ENCODE data around the gene HDGFL1.

Gene HDGFL1

DNA sequence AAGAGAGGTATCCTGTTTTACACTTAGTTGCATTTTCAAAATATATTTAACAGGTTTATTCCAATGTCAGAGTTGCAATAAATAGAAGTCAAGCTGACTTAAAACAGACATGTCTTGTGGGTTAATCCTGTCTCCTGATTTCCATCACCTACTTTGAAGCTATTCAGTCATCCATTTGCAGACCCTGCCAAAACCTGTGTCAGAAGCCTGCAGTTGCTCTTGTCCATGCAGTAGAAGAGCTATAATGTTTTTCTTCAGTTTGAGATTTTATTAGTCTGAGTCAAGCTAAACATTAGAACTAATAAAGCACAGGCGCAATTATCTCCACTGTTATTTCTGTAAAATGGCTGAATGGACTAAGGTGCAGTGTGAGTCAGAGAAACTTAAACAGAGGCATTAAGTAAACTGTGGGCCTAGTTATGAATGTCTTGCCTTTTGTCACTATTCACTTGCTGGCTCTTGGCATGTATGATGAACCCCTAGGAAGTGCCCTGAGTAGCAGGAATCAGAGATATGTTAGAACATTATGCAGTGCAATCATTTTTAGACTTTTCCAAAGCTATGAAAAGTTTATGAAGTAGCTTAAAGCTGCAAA, 11.0 kb upstream of the HDGFL1 start:
- H3K9ac ChIP-seq (ENCODE audit: low read length): no peak overlapping the region
- H2BK120ac ChIP-seq (ENCODE audit: low read depth, low read length): no peak overlapping the region
- H3K4me2 ChIP-seq (ENCODE audit: low read length, poor library complexity, severe bottlenecking): no peak overlapping the region
- no peaks in the 10 kb centered on the region for H3K4me1 ChIP-seq (ENCODE audit: control insufficient read depth, insufficient read depth, low read depth, low read length)
- H2BK12ac ChIP-seq (ENCODE audit: low read length in 2 of 2): no peak overlapping the region
- no peak overlapping the region for H3K4ac ChIP-seq (ENCODE audit: low read depth in 1 of 2, low read length in 2 of 2)
- peak; percentile 11 for DNase-seq
- no peak overlapping the region for H2AK5ac ChIP-seq (ENCODE audit: low read length, severe bottlenecking)
- H3K23ac ChIP-seq (ENCODE audit: low read length in 2 of 2): no peak overlapping the region
- no peaks in the 10 kb centered on the region for H3K9me3 ChIP-seq (ENCODE audit: control insufficient read depth, low read length)
- H3K27ac ChIP-seq (ENCODE audit: low read length, poor library complexity, severe bottlenecking): no peak overlapping the region
- no peak overlapping the region for H2BK5ac ChIP-seq (ENCODE audit: low read depth, low read length, poor library complexity, severe bottlenecking)
- H4K8ac ChIP-seq (ENCODE audit: low read length): no peak overlapping the region
- no peak overlapping the region for H3K18ac ChIP-seq (ENCODE audit: low read depth in 1 of 2, low read length in 2 of 2)
- no peak overlapping the region for H2AFZ ChIP-seq (ENCODE audit: low read depth, low read length)
- H3K36me3 ChIP-seq (ENCODE audit: control insufficient read depth in 1 of 2, insufficient read depth in 2 of 2, low read depth in 1 of 2, low read length in 2 of 2): no peaks in the 10 kb centered on the region
- H3K27me3 ChIP-seq (ENCODE audit: control insufficient read depth in 1 of 2, insufficient read depth in 1 of 2, low read length in 2 of 2): no peaks in the 10 kb centered on the region
- no peak overlapping the region for H4K91ac ChIP-seq (ENCODE audit: low read length)
- H2BK15ac ChIP-seq (ENCODE audit: low read depth, poor library complexity, severe bottlenecking): no peak overlapping the region
- 67% methylated on average over 1 of the region's 1 CpG for WGBS
- no peak overlapping the region for H3K14ac ChIP-seq (ENCODE audit: low read length in 2 of 2)
- no peak overlapping the region for H3K4me3 ChIP-seq (ENCODE audit: insufficient read depth in 1 of 2, low read depth in 1 of 2, low read length in 2 of 2)
- no peaks in the 10 kb centered on the region for H3K79me1 ChIP-seq (replicated peaks; ENCODE audit: low read length, poor library complexity, severe bottlenecking)

DNA sequence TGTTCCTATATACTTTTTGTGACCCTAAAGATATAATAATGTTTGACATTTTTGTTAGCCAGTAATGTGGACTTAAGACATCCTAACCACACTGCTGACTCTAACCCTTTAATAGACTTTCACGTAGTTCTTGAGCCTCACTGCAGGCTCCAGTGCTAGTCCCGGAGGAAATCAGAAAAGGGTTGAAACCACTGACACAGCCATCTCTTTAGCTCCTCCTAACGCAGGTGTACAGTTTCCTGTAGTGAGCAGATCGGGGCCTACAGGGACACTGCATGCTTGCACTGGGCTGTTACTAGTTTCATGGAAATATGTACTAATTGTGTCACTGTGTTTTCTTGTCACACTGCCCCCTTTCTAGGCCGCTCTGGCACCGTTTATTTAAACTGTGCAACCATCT, 512 bp upstream of the HDGFL1 start:
- no peak overlapping the region for H3K4me2 ChIP-seq (ENCODE audit: low read length, poor library complexity, severe bottlenecking)
- H3K36me3 ChIP-seq (ENCODE audit: control insufficient read depth in 1 of 2, insufficient read depth in 2 of 2, low read depth in 1 of 2, low read length in 2 of 2): no peaks in the 10 kb centered on the region
- H3K9me3 ChIP-seq (ENCODE audit: control insufficient read depth, low read length): peaks cover 2% of the 10 kb centered on the region
- H3K4me3 ChIP-seq (ENCODE audit: insufficient read depth in 1 of 2, low read depth in 1 of 2, low read length in 2 of 2): no peak overlapping the region
- no peak overlapping the region for H2BK5ac ChIP-seq (ENCODE audit: low read depth, low read length, poor library complexity, severe bottlenecking)
- 98% methylated on average over 6 of the region's 6 CpGs for WGBS
- H3K23ac ChIP-seq (ENCODE audit: low read length in 2 of 2): no peak overlapping the region
- DNase-seq: no peak
- H3K14ac ChIP-seq (ENCODE audit: low read length in 2 of 2): no peak overlapping the region
- H3K27ac ChIP-seq (ENCODE audit: low read length, poor library complexity, severe bottlenecking): no peak overlapping the region
- H3K79me1 ChIP-seq (replicated peaks; ENCODE audit: low read length, poor library complexity, severe bottlenecking): no peaks in the 10 kb centered on the region
- H3K4ac ChIP-seq (ENCODE audit: low read depth in 1 of 2, low read length in 2 of 2): no peak overlapping the region
- H4K8ac ChIP-seq (ENCODE audit: low read length): no peak overlapping the region
- no peak overlapping the region for H3K9ac ChIP-seq (ENCODE audit: low read length)
- H3K27me3 ChIP-seq (ENCODE audit: control insufficient read depth in 1 of 2, insufficient read depth in 1 of 2, low read length in 2 of 2): no peaks in the 10 kb centered on the region
- H3K4me1 ChIP-seq (ENCODE audit: control insufficient read depth, insufficient read depth, low read depth, low read length): no peaks in the 10 kb centered on the region
- no peak overlapping the region for H4K91ac ChIP-seq (ENCODE audit: low read length)
- no peak overlapping the region for H3K18ac ChIP-seq (ENCODE audit: low read depth in 1 of 2, low read length in 2 of 2)
- H2BK15ac ChIP-seq (ENCODE audit: low read depth, poor library complexity, severe bottlenecking): no peak overlapping the region
- no peak overlapping the region for H2AFZ ChIP-seq (ENCODE audit: low read depth, low read length)
- H2BK120ac ChIP-seq (ENCODE audit: low read depth, low read length): no peak overlapping the region
- H2AK5ac ChIP-seq (ENCODE audit: low read length, severe bottlenecking): no peak overlapping the region
- H2BK12ac ChIP-seq (ENCODE audit: low read length in 2 of 2): peak overlapping the region in 1 of 2 experiments; percentile 3

DNA sequence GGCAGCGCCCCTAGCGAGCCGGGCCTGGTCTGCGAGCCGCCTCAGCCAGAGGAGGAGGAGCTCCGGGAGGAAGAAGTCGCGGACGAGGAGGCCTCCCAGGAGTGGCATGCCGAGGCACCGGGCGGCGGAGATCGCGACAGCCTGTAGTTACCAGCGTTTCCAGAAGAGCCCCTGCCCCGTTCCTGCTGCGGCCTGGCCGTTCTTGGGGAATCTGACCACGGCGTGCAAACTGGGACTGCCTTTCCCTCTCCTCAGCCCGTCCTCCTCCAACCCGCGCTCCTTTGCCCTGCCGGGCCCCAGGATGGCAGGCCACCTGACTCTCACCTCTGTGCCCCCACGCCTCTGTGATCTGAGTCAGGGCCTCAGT, 802 bp downstream of the HDGFL1 start:
- no peak overlapping the region for H4K8ac ChIP-seq (ENCODE audit: low read length)
- H3K36me3 ChIP-seq (ENCODE audit: control insufficient read depth in 1 of 2, insufficient read depth in 2 of 2, low read depth in 1 of 2, low read length in 2 of 2): no peaks in the 10 kb centered on the region
- peaks cover 2% of the 10 kb centered on the region for H3K9me3 ChIP-seq (ENCODE audit: control insufficient read depth, low read length)
- H3K4ac ChIP-seq (ENCODE audit: low read depth in 1 of 2, low read length in 2 of 2): no peak overlapping the region
- no peak overlapping the region for H2BK5ac ChIP-seq (ENCODE audit: low read depth, low read length, poor library complexity, severe bottlenecking)
- H3K4me2 ChIP-seq (ENCODE audit: low read length, poor library complexity, severe bottlenecking): no peak overlapping the region
- H3K27me3 ChIP-seq (ENCODE audit: control insufficient read depth in 1 of 2, insufficient read depth in 1 of 2, low read length in 2 of 2): no peaks in the 10 kb centered on the region
- H3K79me1 ChIP-seq (replicated peaks; ENCODE audit: low read length, poor library complexity, severe bottlenecking): no peaks in the 10 kb centered on the region
- H3K4me3 ChIP-seq (ENCODE audit: insufficient read depth in 1 of 2, low read depth in 1 of 2, low read length in 2 of 2): no peak overlapping the region
- no peak overlapping the region for H2BK15ac ChIP-seq (ENCODE audit: low read depth, poor library complexity, severe bottlenecking)
- no peak overlapping the region for H2AFZ ChIP-seq (ENCODE audit: low read depth, low read length)
- H2BK12ac ChIP-seq (ENCODE audit: low read length in 2 of 2): no peak overlapping the region
- no peak overlapping the region for H3K27ac ChIP-seq (ENCODE audit: low read length, poor library complexity, severe bottlenecking)
- H3K4me1 ChIP-seq (ENCODE audit: control insufficient read depth, insufficient read depth, low read depth, low read length): no peaks in the 10 kb centered on the region
- H3K18ac ChIP-seq (ENCODE audit: low read depth in 1 of 2, low read length in 2 of 2): no peak overlapping the region
- H4K91ac ChIP-seq (ENCODE audit: low read length): peak overlapping the region; percentile 54
- no peak overlapping the region for H2BK120ac ChIP-seq (ENCODE audit: low read depth, low read length)
- no peak overlapping the region for H3K23ac ChIP-seq (ENCODE audit: low read length in 2 of 2)
- 97% methylated on average over 26 of the region's 26 CpGs for WGBS
- no peak overlapping the region for H3K9ac ChIP-seq (ENCODE audit: low read length)
- H3K14ac ChIP-seq (ENCODE audit: low read length in 2 of 2): no peak overlapping the region
- DNase-seq: no peak
- no peak overlapping the region for H2AK5ac ChIP-seq (ENCODE audit: low read length, severe bottlenecking)

DNA sequence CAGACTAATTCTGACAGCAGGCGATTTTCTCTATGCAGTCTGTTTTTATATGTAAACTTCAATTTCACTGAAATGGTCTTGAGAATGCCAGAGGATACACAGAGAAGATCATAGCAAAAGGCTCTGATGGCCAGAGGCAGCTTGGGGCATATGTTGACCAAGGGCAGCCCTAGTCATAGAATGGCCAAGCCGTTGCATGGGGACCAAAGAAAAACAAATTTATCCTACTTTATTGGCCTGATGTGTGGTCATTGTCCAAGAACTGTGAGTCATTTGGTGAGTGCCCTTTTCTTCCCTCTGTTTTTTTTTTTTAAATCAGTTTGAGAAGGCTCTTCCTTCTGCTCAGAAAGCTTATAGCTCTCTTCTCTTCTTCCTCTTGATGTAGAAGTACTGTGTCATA, 5.8 kb downstream of the HDGFL1 start:
- Histone ChIP-seq H2BK120ac (ENCODE audit: low read depth, low read length) (no peak overlapping the region), H2AFZ (ENCODE audit: low read depth, low read length) (no peak overlapping the region), H3K9ac (ENCODE audit: low read length) (no peak overlapping the region), H3K4ac (ENCODE audit: low read depth in 1 of 2, low read length in 2 of 2) (no peak overlapping the region), H3K4me2 (ENCODE audit: low read length, poor library complexity, severe bottlenecking) (no peak overlapping the region), H3K23ac (ENCODE audit: low read length in 2 of 2) (no peak overlapping the region), H3K4me1 (ENCODE audit: control insufficient read depth, insufficient read depth, low read depth, low read length) (no peaks in the 10 kb centered on the region), H4K91ac (ENCODE audit: low read length) (no peak overlapping the region), H3K36me3 (ENCODE audit: control insufficient read depth in 1 of 2, insufficient read depth in 2 of 2, low read depth in 1 of 2, low read length in 2 of 2) (no peaks in the 10 kb centered on the region), H2BK12ac (ENCODE audit: low read length in 2 of 2) (no peak overlapping the region), H3K18ac (ENCODE audit: low read depth in 1 of 2, low read length in 2 of 2) (no peak overlapping the region), H3K27ac (ENCODE audit: low read length, poor library complexity, severe bottlenecking) (no peak overlapping the region), H3K14ac (ENCODE audit: low read length in 2 of 2) (no peak overlapping the region), H2BK15ac (ENCODE audit: low read depth, poor library complexity, severe bottlenecking) (no peak overlapping the region), H4K8ac (ENCODE audit: low read length) (no peak overlapping the region), H2BK5ac (ENCODE audit: low read depth, low read length, poor library complexity, severe bottlenecking) (no peak overlapping the region), H3K79me1 (replicated peaks; ENCODE audit: low read length, poor library complexity, severe bottlenecking) (no peaks in the 10 kb centered on the region), H3K9me3 (ENCODE audit: control insufficient read depth, low read length) (no peaks in the 10 kb centered on the region), H3K4me3 (ENCODE audit: insufficient read depth in 1 of 2, low read depth in 1 of 2, low read length in 2 of 2) (no peak overlapping the region), H3K27me3 (ENCODE audit: control insufficient read depth in 1 of 2, insufficient read depth in 1 of 2, low read length in 2 of 2) (no peaks in the 10 kb centered on the region), H2AK5ac (ENCODE audit: low read length, severe bottlenecking) (no peak overlapping the region)
- WGBS: 88% methylated on average over 1 of the region's 2 CpGs
- DNase-seq: peak; percentile 50
